Fibroblast of the aortic adventitia (primary cell): ENCODE results near the gene NKAIN1. TPM values are rescaled to one million over a fixed set of nuclear protein-coding genes. Genes with fewer than 3 reads are reported as not detected.

Experiments used
- DNase-seq: peaks from one replicate; pipeline ENCODE4 v3.0.0-alpha.2; 2010; ENCODE audit warnings: low read depth
- H3K4me3 ChIP-seq: 2 replicates; pipeline ENCODE4 v1.5.1; 2011; ENCODE audit warnings: low read depth, mild to moderate bottlenecking, control low read depth, low read length, moderate library complexity
- CTCF ChIP-seq: IDR thresholded peaks from 2 replicates; pipeline ENCODE4 v1.5.1; 2011; ENCODE audit warnings: mild to moderate bottlenecking, low read length, control low read depth, inconsistent platforms; ENCODE audit not compliant: insufficient read depth
- total RNA-seq: library from RNA; depleted of rRNA; stranded (reverse); fragments of >200 nt; gene quantifications from 2 replicates; pipeline ENCODE4 v1.2.3, GENCODE V29; 2012; ENCODE audit warnings: low replicate concordance

NKAIN1 gene
- total RNA-seq, 1 donor, result 0.36 TPM

- no peak overlapping the region for H3K4me3 ChIP-seq
- no peak for TF ChIP-seq CTCF
- DNase-seq, result no peak
Observed at GRCh38 chr1:31248276-31248675, 8.6 kb upstream of the NKAIN1 start.

GRCh38 chr1:31244326-31244725 lies 4.6 kb upstream of the NKAIN1 start:
- no peak overlapping the region for H3K4me3 ChIP-seq
- TF ChIP-seq CTCF, result no peak
- no peak for DNase-seq

DNA sequence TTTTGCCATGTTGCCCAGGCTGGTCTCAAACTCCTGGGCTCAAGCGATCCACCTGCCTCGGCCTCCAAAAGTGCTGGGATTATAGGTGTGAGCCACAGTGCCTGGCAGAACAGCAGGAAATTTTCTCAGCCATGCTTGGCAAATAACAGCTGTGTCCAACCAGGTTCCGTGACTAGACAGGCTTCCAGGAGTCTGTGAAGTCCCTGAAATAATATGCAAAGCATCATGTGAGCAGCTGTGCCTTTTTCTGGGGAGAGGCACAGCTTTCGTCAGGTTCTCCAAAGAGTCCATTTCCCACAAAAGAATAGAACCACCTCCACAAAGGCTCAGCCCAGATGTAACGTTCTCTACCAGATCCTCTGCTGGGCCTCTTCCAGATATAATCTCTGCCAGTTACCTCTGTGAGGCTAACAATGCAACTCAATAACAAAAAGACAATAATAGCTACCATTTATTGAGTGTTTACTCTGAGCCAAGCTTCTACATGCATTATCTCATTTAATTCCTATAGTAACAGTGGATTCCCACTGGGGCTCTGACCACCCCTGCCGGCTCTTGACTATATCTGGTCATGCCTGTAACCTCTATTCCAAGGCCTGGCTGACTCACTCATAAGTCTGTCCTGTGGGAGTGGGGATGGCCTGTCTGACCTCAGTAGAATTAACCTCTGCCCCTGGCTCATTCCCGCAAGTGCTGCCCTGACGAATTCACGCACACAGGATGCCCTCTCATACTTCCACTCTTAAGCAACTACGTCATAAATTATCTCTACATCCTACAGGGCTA lies 4.0 kb upstream of the NKAIN1 start:
- no peak for DNase-seq
- H3K4me3 ChIP-seq, result no peak overlapping the region
- TF ChIP-seq CTCF, result no peak

- no peak for TF ChIP-seq CTCF
- no peak overlapping the region for H3K4me3 ChIP-seq
- no peak for DNase-seq
Observed at GRCh38 chr1:31241321-31241720, 1.6 kb upstream of the NKAIN1 start.

DNA sequence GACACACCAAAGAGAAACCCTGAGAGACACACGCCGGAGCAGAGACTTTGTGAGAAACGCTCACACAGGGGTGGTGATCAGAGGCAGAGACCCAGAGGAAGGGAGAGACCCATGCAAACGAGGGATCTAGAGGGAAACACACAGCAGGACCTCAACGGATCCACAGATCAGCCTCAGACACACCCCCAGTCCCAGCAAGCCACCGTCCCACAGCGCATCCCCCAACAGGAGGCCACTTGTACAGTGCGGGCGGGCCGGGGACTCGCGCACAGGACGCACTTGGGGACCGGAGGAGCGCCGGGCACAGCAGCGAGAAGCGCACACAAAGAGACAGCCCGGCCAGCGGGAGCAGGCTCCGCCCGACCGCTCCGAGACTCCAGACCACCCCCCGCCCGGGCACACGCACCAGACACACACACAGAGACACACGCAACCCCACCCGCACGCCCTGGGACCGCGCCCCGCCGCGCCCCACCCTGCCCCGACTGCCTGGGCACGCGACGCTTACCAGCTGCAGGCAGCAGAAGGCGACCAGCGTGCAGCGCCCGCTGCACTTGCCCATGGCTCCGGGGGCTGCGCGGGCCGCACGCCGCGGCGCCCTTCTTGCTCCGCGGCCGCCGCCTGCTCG lies 587 bp downstream of the NKAIN1 start:
- DNase-seq, result no peak
- no peak for TF ChIP-seq CTCF
- H3K4me3 ChIP-seq, result peak overlapping the region; percentile 37

GRCh38 chr1:31238612-31238985 lies 1.1 kb downstream of the NKAIN1 start:
- no peak overlapping the region for H3K4me3 ChIP-seq
- no peak for DNase-seq
- no peak for TF ChIP-seq CTCF

DNA sequence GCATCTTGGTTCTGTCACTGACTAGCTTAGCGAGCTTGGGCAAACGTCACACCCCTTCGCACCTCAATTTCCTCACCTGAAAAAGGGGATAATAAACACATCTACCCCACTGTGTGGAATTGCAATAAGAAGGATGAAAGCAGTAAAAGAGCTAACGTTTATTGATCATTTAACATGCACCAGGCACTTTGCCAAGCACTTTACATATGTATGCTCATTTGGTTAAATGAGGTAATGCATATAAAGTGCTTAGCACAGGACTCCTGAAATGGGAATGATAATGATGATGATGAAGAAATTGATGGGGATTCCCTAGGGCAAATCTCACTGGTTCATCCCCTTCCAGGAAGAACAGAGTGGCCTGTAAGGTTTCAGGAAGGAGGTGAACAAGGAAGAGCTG lies 4.8 kb downstream of the NKAIN1 start:
- no peak for DNase-seq
- no peak for TF ChIP-seq CTCF

More for the DNA sequence above, 4.8 kb downstream of the NKAIN1 start:
- no peak overlapping the region for H3K4me3 ChIP-seq
